K562 (cell line): ENCODE results near the gene HTR3E. TPM values are rescaled to one million over a fixed set of nuclear protein-coding genes. Genes with fewer than 3 reads are reported as not detected.
A peak's percentile ranks its signal among the peaks of the same experiment; 100 is the strongest.

Source experiments
- ATAC-seq: fragments of 200-7000 bp; cut with Tn5 transposase; 3 replicates; pipeline ENCODE4 v1.9.1; 2020; ENCODE audit warnings: moderate library complexity
- BruUV-seq: library from RNA; stranded (reverse); fragments of 400-500 nt; replicated peaks from 2 replicates; lab custom pipeline; 2021; lab: Mats Ljungman, UMichigan
- CTCF ChIA-PET: fragments of 300-600 bp; formaldehyde crosslinking; extraction: SDS; loops from one replicate; lab custom pipeline; 2021; ENCODE audit warnings: low intra/inter-chr PET ratio; lab: Yijun Ruan, JAX
- POLR2A ChIA-PET: fragments of 300-600, 350-650 bp; sonication (Branson Sonifier 250); formaldehyde crosslinking; extraction: SDS; loops from one replicate; lab custom pipeline; 2021; ENCODE audit warnings: antibody characterized with exemption, inconsistent platforms; lab: Yijun Ruan, JAX
- DNase-seq, 4 experiments: peaks; one replicate each; pipeline versions ENCODE4 v3.0.0 to v3.0.0-alpha.2; 2011 to 2018; ENCODE audit warnings: low spot score in 3 of 4, mixed read lengths in 3 of 4; ENCODE audit errors: extremely low read depth in 1 of 4
- FAIRE-seq: peaks from 2 replicates; lab custom pipeline; 2011; peaks lifted over from hg19 to GRCh38; lab: Jason Lieb, UNC
- H2AFZ ChIP-seq: 2 replicates; pipeline ENCODE4 v1.6.0; 2011; ENCODE audit warnings: low read depth, low read length, control low read depth, inconsistent platforms
- H3K27ac ChIP-seq: fragments of 200-600 bp; 3 replicates; pipeline ENCODE4 v1.8.0; 2011; ENCODE audit warnings: low read depth, mild to moderate bottlenecking, control low read depth, inconsistent platforms, low read length, moderate library complexity, mixed read lengths; ENCODE audit errors: extremely low read depth
- H3K27me3 ChIP-seq, 2 experiments: fragments of 300-600 bp in 1 of 2; 2 replicates in 1 of 2; 3 replicates in 1 of 2; pipeline versions ENCODE4 v1.6.0 to v1.8.0; 2011; ENCODE audit warnings: inconsistent platforms in 2 of 2, low read length in 2 of 2, mild to moderate bottlenecking in 1 of 2, mixed read lengths in 1 of 2, moderate library complexity in 1 of 2; ENCODE audit not compliant: control insufficient read depth in 2 of 2, insufficient read depth in 2 of 2
- H3K36me3 ChIP-seq: fragments of 300-600 bp; 3 replicates; pipeline ENCODE4 v1.8.0; 2011; ENCODE audit warnings: mild to moderate bottlenecking, low read length, inconsistent platforms; ENCODE audit not compliant: control insufficient read depth, insufficient read depth
- H3K4me1 ChIP-seq, 2 experiments: fragments of 200-600 bp in 1 of 2; replicated peaks in 1 of 2; 2 replicates in 1 of 2; 3 replicates in 1 of 2; pipeline versions ENCODE4 v1.5.1 to v1.8.0; 2011; ENCODE audit warnings: inconsistent platforms in 2 of 2, low read length in 2 of 2, mild to moderate bottlenecking in 1 of 2, mixed read lengths in 1 of 2, moderate library complexity in 1 of 2; ENCODE audit not compliant: control insufficient read depth in 2 of 2, insufficient read depth in 2 of 2
- H3K4me2 ChIP-seq: 2 replicates; pipeline ENCODE4 v1.6.1; 2011; ENCODE audit warnings: low read length, control low read depth, inconsistent platforms, mixed read lengths; ENCODE audit not compliant: insufficient read depth
- H3K4me3 ChIP-seq: fragments of 200-600 bp; sonication (generic), shearing (Covaris generic); 2 replicates; pipeline ENCODE4 v1.5.1; 2016; ENCODE audit warnings: control low read depth, inconsistent platforms
- H3K79me2 ChIP-seq: fragments of 200-600 bp; 3 replicates; pipeline ENCODE4 v1.8.0; 2011; ENCODE audit warnings: low read length, inconsistent platforms; ENCODE audit not compliant: control insufficient read depth, insufficient read depth
- H3K9ac ChIP-seq, 2 experiments: 2 replicates each; pipeline versions ENCODE4 v1.6.0 to v1.6.1; 2011; ENCODE audit warnings: low read depth in 2 of 2, low read length in 2 of 2, control low read depth in 1 of 2, inconsistent platforms in 1 of 2, mild to moderate bottlenecking in 1 of 2, mixed read lengths in 1 of 2; ENCODE audit not compliant: insufficient read depth in 1 of 2
- H3K9me1 ChIP-seq: one replicate; pipeline ENCODE4 v1.6.0; 2011; ENCODE audit warnings: inconsistent platforms, mild to moderate bottlenecking, low read length, moderate library complexity; ENCODE audit not compliant: control insufficient read depth, insufficient read depth
- H3K9me3 ChIP-seq: replicated peaks from 2 replicates; pipeline ENCODE4 v1.5.1; 2011; ENCODE audit warnings: low read depth, low read length, inconsistent platforms; ENCODE audit not compliant: control insufficient read depth, insufficient read depth
- H4K20me1 ChIP-seq: replicated peaks from 2 replicates; pipeline ENCODE4 v1.6.1; 2011; ENCODE audit warnings: low read length, inconsistent platforms, mixed read lengths; ENCODE audit not compliant: control insufficient read depth, insufficient read depth
- ADNP ChIP-seq: fragments of 200-800 bp; sonication (Bioruptor generic); IDR thresholded peaks from 2 replicates; pipeline ENCODE4 v1.6.1; 2016; ENCODE audit warnings: missing genetic modification characterization, missing compliant biosample characterization
- BRD9 ChIP-seq: fragments of 450-650 bp; IDR thresholded peaks from 2 replicates; pipeline ENCODE4 v1.6.1; 2018; ENCODE audit warnings: low read depth; ENCODE audit not compliant: partially characterized antibody
- C11orf30 ChIP-seq: fragments of 450-650 bp; IDR thresholded peaks from 2 replicates; pipeline ENCODE4 v1.6.1; 2016; ENCODE audit warnings: low read depth, mild to moderate bottlenecking
- HMBOX1 ChIP-seq: sonication (generic); IDR thresholded peaks from 2 replicates; pipeline ENCODE4 v1.6.1; 2016
- MAFK ChIP-seq: IDR thresholded peaks from 2 replicates; pipeline ENCODE4 v1.6.1; 2011; ENCODE audit warnings: low read length, improper control_type of control experiment
- MTA3 ChIP-seq: fragments of 450-650 bp; formaldehyde crosslinking; IDR thresholded peaks from 2 replicates; pipeline ENCODE4 v1.6.1; 2017; ENCODE audit warnings: mild to moderate bottlenecking, borderline replicate concordance
- NFRKB ChIP-seq: fragments of 450-650 bp; IDR thresholded peaks from 2 replicates; pipeline ENCODE4 v1.6.1; 2016; ENCODE audit warnings: low read depth
- PRDM10 ChIP-seq: fragments of 450-650 bp; IDR thresholded peaks from 2 replicates; pipeline ENCODE4 v1.6.1; 2018; ENCODE audit not compliant: partially characterized antibody
- SOX6 ChIP-seq: fragments of 450-650 bp; IDR thresholded peaks from 2 replicates; pipeline ENCODE4 v1.6.1; 2014; ENCODE audit warnings: mild to moderate bottlenecking
- ZNF41 ChIP-seq: fragments of 250-450 bp; sonication (Bioruptor Pico); conservative IDR thresholded peaks from 2 replicates; pipeline ENCODE4 v1.4.0; 2020; ENCODE audit warnings: mild to moderate bottlenecking
- WGBS: fragments of 100-300 bp; shearing (Covaris generic); methylation state at CpG from one replicate; pipeline ENCODE4 v1.1.6; 2016; ENCODE audit warnings: low coverage, mixed read lengths; ENCODE audit not compliant: insufficient coverage; ENCODE audit errors: missing lambda C conversion rate; 5-methylcytosine and 5-hydroxymethylcytosine counted together
- in situ Hi-C: fragments of 300-500 bp; cut with MboI; formaldehyde crosslinking; loops from 4 replicates; pipeline ENCODE4 v1.15.0; 2018; ENCODE audit warnings: inconsistent platforms, mixed read lengths
- intact Hi-C: fragments of 100-400 bp; cut with micrococcal nuclease; formaldehyde crosslinking; loops from 2 replicates; pipeline ENCODE4 v1.14.2; 2022
- polyA plus RNA-seq, 8 experiments: library from polyadenylated mRNA; depleted of rRNA in 4 of 8; stranded (reverse) in 5 of 8; unstranded in 3 of 8; fragments of >200 nt; fragmentation: Nextera tagmentation in 2 of 8; fragmentation: Illumina TruSeq in 1 of 8; extraction: Ambion mirVana in 2 of 8; extraction: Trizol in 1 of 8; gene quantifications; 2 replicates each; pipeline versions ENCODE4 v1.2.1 to v1.2.3, GENCODE V29; 2011 to 2014; ENCODE audit warnings: inconsistent platforms in 1 of 8, missing spikeins in 1 of 8
- total RNA-seq, 7 experiments: library from RNA; depleted of rRNA in 6 of 7; stranded (reverse); fragments of >200 nt in 6 of 7; fragmentation: Illumina TruSeq in 2 of 7; extraction: Trizol in 2 of 7; gene quantifications; 2 replicates each; pipeline versions ENCODE4 v1.2.1 to v1.2.3, GENCODE V29; 2011 to 2021; ENCODE audit warnings: low replicate concordance in 1 of 7

HTR3E gene
- total and polyA plus RNA-seq, 9 of the 15 experiments (the other 6 are each of a cell fraction or from before 2014, with no cell fraction given): not detected

DNA sequence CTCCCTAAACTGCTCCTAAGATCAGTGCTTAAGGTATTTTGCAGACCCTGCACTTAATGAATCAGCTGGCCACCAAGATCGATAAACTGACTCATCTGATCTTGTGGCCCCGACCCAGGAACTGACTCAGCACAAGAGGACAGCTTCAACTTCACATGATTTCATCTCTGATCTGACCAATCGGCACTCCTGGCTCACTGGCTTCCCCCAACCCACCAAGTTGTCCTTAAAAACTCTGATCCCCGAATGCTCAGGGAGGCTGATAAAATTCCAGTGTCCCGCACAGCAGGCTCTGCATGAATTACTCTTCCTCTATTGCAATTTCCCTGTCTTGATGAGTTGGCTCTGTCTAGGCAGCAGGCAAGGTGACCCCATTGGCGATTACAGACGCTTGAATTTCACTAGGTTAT, 13.5 kb downstream of the HTR3E start:
- Histone ChIP-seq H3K4me1 (peaks cover 0 to 3% of the 10 kb centered on the region in 2 experiments; a peak in 2 of 5 replicates), H3K27ac (no peak overlapping the region; the same call in 2 of the 3 replicates), H4K20me1 (no peaks in the 10 kb centered on the region), H3K9ac (no peak overlapping the region; a peak in 1 of 4 replicates), H3K4me3 (no peak overlapping the region), H3K27me3 (no peaks in the 10 kb centered on the region), H3K9me1 (no peaks in the 10 kb centered on the region), H2AFZ (peak overlapping the region; percentile 46), H3K36me3 (no peaks in the 10 kb centered on the region), H3K9me3 (no peaks in the 10 kb centered on the region), H3K4me2 (peak overlapping the region; percentile 40), H3K79me2 (no peaks in the 10 kb centered on the region)
- WGBS: 0% methylated on average over 7 of the region's 7 CpGs
- no TSS peak for BruUV-seq
- intact Hi-C loops (no loop called here), in situ Hi-C loops (no loop called here)
- ATAC-seq (peak; percentile 78), DNase-seq (peak in 1 of 4 experiments; percentile 68), FAIRE-seq (peak; percentile 73)
- ChIA-PET POLR2A (interaction anchor here (0.6 kb wide), 2 partner anchors 10 to 120 kb away, joined by 3 to 4 read pairs; no protein-coding TSS in a partner anchor), CTCF (no interaction called here)
- peak; percentile 96 for TF ChIP-seq C11orf30
- TF ChIP-seq PRDM10: peak; percentile 35
- peak; percentile 36; the same call in 1 of the 2 replicates for TF ChIP-seq MTA3
- TF ChIP-seq ZNF41: no peak
- TF ChIP-seq BRD9: peak; percentile 23
- peak; percentile 72 for TF ChIP-seq MAFK
- 0 out of 2 replicates have a peak, but pooled peaks have one; percentile 50 for TF ChIP-seq ADNP
- no peak for TF ChIP-seq NFRKB
- peak; percentile 65; the same call in 1 of the 2 replicates for TF ChIP-seq HMBOX1
- peak; percentile 56; the same call in 1 of the 2 replicates for TF ChIP-seq SOX6
